HG03060 (cell line): ENCODE measurements around the gene SMC5.

ENCODE experiments used
- ATAC-seq: cut with Tn5 transposase; IDR thresholded peaks from one replicate; pipeline ENCODE4 v1.9.1; 2021; ENCODE audit warnings: low read depth, moderate number of reproducible peaks; ENCODE audit not compliant: unreplicated experiment

SMC5 gene

GRCh38 chr9:70402213-70402612, 143.4 kb downstream of the SMC5 start:
- ATAC-seq, result no peak

GRCh38 chr9:70403166-70403565, 144.4 kb downstream of the SMC5 start:
- ATAC-seq, result no peak

GRCh38 chr9:70403618-70404025, 144.8 kb downstream of the SMC5 start:
- no peak for ATAC-seq

- no peak for ATAC-seq
These were observed 145.5 kb downstream of the SMC5 start for GRCh38 chr9:70404261-70404660.
